Measurements from ENCODE around the gene ABL1.
"Not testable (repeated sequence)": the region's sequence is repeated elsewhere in the genome, so short reads cannot be mapped to it uniquely, and the experiment has no call there.

DNA sequence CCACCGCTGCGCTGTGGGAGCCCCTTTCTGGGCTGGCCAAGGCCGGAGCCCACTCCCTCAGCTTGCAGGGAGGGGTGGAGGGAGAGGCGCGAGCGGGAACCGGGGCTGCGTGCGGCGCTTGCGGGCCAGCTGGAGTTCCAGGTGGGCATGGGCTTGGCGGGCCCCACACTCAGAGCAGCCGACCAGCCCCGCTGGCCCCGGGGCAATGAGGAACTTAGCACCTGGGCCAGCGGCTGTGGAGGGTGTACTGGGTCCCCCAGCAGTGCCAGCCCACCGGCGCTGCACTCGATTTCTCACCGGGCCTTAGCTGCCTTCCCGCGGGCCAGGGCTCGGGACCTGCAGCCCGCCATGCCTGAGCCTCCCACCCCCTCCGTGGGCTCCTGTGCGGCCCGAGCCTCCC lies 75.0 kb downstream of the ABL1 start:
- TF ChIP-seq EZH2phosphoT487 (IDR thresholded peaks at IDR 0.05; ENCODE audit: low read length); CTCF (IDR thresholded peaks at IDR 0.05; ENCODE audit: low read length); EZH2 (optimal IDR thresholded peaks at IDR 0.05; ENCODE audit: low read depth, low read length): not testable (repeated sequence)
